AG09319 (cell line): ENCODE results near the gene SH3BP2.
A peak's percentile ranks its signal among the peaks of the same experiment; 100 is the strongest.

Experiments
- DNase-seq: peaks from one replicate; pipeline ENCODE4 v3.0.0-alpha.2; 2010; ENCODE audit warnings: low read depth; ENCODE audit errors: extremely low read depth
- TF ChIP-seq, protein P1 (sequence below): IDR thresholded peaks from 2 replicates; pipeline ENCODE4 v1.5.1; 2011; ENCODE audit warnings: low read depth, mild to moderate bottlenecking, inconsistent platforms, low read length, moderate library complexity

Gene SH3BP2

DNA sequence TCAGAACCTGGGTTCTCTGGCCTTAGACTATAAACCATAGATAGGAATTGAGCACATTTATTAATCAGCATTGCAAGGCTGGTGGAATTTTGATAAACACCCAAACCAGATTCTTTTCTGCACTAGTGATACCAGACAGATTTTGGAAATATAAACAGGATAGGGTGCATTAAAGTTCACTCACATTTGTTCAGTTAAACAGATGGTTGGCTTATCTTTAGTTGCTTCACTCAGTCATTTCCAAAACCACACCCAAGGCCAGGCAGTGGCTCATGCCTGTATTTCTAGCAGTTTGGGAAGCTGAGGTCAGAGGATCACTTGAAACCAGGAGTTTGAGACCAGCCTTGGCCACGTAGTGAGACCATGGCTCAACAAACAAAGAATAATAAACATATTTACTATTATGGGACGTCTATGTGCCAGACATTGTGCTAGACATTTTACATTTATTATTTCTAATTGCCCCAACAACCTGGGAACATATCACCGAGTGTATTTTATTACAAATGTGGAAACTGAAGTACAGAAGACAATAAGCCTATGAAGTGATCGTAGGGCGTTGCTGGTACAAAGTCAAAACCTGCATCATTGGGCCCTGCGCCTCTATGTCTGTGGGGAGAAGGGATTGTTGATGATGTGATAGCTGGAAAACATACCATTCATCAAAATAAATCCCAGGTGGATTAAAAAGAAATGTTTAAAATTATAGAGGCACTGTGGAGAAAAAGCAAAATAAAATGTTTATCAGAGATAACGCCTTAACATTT is 65.7 kb downstream of the SH3BP2 start:
- TF ChIP-seq, protein P1, sequence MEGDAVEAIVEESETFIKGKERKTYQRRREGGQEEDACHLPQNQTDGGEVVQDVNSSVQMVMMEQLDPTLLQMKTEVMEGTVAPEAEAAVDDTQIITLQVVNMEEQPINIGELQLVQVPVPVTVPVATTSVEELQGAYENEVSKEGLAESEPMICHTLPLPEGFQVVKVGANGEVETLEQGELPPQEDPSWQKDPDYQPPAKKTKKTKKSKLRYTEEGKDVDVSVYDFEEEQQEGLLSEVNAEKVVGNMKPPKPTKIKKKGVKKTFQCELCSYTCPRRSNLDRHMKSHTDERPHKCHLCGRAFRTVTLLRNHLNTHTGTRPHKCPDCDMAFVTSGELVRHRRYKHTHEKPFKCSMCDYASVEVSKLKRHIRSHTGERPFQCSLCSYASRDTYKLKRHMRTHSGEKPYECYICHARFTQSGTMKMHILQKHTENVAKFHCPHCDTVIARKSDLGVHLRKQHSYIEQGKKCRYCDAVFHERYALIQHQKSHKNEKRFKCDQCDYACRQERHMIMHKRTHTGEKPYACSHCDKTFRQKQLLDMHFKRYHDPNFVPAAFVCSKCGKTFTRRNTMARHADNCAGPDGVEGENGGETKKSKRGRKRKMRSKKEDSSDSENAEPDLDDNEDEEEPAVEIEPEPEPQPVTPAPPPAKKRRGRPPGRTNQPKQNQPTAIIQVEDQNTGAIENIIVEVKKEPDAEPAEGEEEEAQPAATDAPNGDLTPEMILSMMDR, result no peak
- DNase-seq, result peak; percentile 49

DNA sequence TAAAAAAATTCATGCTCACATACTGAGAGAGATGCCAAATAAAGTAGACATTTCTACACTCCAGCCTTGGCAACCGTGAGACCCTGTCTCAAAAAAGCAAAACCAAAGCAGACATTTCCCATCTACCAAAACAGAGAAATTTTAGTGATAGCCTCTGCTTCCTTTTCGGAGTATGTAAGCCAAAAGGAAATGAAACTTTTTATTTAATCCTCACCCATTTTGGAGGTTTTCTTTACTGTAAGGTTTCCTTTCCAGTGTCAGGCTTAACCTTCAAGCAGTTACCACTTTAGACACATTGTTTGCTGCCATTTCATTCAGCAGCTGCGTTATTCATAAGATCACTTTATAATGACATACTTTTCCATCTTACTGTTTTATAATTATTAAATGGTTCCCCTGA is 66.6 kb downstream of the SH3BP2 start:
- TF ChIP-seq, protein P1, result no peak
- no peak for DNase-seq

DNA sequence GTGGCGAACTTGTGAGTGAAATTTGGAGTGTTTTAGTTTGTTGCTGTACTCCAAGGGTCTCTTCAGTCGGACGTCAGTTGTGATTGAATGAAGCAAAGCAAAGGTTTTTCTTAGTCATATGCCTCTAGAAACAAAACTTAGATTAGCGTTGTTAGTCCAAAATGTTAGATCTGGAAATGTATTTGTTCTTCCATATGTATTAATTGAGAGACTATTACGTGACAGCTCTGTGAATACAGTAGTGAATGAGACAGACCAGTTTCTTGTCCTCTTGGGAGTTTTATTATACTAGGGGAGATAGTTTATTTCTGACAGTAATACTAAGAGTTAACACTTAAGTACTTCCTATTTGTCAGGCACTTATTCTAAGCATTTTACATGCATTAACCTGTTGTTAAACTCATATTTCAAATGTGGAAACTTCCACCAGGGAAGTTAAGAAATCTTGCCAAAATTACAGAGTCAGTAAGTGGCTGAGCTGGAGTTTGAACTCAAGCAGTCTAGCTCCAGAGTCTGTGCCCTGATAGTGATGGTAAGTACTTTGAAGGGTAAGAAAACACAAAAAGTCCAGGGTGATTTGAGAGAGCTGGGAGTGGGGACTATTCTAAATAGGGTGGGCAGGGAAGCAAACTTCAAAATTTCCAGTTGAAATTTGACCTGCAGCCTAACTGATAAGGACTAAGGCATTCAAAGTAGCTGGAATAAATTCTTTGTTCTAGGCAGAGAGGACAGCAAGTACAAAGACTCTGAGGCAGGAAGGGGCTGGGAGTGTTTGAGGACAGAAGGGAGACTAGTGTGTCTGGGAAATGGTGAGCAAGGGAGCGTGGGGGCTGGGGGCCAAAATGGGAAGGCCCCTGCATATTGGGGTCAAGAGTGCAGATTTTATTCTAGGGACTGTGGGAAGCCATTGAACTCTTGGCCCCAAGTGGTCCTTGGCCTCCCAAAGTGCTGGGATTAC is 67.8 kb downstream of the SH3BP2 start:
- DNase-seq, result no peak
- TF ChIP-seq, protein P1, result no peak

DNA sequence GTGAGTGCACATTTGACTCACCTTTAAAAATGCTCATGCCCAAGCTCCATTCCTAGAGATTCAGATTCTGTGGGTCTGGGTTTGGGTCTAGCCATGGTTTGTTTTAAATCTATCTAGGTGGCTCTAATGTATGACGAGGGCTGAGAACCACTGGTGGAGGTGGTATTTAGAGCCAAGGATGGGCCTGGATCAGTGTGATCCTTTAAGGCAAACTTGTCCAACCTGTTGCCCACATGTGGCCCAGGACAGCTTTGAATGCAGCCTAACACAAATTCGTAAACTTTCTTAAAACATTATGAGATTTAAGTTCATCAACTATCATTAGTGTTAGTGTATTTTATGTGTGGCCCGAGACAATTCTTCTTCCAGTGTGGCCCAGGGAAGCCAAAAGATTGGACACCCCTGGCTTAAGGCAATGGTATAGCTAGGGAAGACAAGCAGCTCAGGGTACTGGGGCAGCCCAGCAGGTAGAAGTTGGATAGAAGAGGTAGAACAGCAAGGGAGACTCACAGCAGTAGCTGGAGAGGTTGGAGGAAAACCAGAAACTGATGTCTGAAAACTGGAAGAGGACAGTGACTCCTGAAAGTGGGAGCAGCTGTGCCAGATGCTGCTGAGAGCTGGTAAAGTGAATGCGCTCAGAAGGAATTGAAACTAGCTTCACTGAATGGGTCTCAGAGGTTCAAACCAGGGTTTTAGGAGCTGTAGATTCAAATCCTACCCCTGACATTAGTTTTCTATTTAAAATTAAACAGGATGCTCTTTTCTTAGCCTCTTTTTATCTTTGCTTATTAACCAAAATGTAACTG is 68.9 kb downstream of the SH3BP2 start:
- TF ChIP-seq, protein P1, result no peak
- DNase-seq, result no peak

DNA sequence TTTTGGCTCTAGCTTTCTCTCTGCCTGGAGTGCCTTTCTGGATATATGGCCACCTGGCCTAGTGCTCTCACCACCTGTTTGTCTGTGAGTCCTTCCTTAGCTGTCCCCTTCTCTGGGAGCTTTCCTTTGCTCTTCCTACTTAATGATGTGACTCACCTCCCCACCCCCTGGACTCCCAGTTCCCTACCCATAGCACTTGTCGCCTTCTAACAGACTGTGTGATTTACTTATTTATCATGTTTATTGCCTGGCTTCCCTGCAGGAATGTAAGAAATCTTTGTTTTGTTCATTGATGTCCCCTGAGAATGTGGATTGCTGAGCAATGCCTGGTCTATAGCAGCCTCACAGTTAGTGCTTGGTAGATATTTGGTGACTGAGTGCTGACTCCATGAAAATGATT is 69.6 kb downstream of the SH3BP2 start:
- no peak for DNase-seq
- TF ChIP-seq, protein P1, result no peak

DNA sequence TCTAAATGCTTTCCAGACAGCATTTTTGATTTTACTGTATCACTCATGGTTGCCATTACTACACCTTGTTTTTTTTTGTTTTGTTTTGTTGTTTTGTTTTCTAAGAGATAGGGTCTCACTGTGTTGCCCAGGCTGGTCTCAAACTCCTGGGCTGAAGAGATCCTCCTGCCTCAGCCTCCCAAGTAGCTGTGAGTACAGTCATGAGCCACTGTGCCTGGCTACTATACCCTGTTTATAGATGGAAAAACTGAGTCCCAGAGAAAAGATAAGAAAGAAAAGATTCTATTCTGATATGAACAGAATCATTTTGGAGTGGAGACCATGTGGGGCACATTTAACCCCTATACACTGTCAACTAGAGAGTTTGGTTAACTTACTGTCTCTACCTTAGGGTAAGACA is 70.8 kb downstream of the SH3BP2 start:
- TF ChIP-seq, protein P1, result no peak
- no peak for DNase-seq
